ENCODE measurements around the gene IGSF3. TPM values are rescaled to one million over a fixed set of nuclear protein-coding genes. Genes with fewer than 3 reads are reported as not detected.
"Not testable (repeated sequence)": the region's sequence is repeated elsewhere in the genome, so short reads cannot be mapped to it uniquely, and the experiment has no call there.

The IGSF3 gene
- total and polyA plus RNA-seq, 7 donors, result 0.34 to 1.2 (median 0.49) TPM

- Histone ChIP-seq H3K36me3 (ENCODE audit: insufficient read depth in 1 of 2, low read depth in 1 of 2) (no peaks in the 10 kb centered on the region), H3K27me3 (ENCODE audit: insufficient read depth in 3 of 3, low read length in 2 of 3) (peaks cover 0 to 70% (median 16%) of the 10 kb centered on the region in 3 donors), H3K4me3 (no peak overlapping the region), H3K27ac (no peak overlapping the region), H3K4me1 (peaks cover 8% of the 10 kb centered on the region), H3K9me3 (no peaks in the 10 kb centered on the region)
- 73 to 76% (median 74%) methylated on average over 4 of the region's 4 CpGs for WGBS, 3 donors
- TF ChIP-seq CTCF (IDR thresholded peaks at IDR 0.05), result no peak
- no peak for ATAC-seq
- intact Hi-C loops (cut with DNase I), result no loop called here
- DNase-seq, result no peak
Measured at GRCh38 chr1:116664978-116665371, 2.6 kb downstream of the IGSF3 start.

- 78 to 97% (median 96%) methylated on average over 5 of the region's 5 CpGs for WGBS, 3 donors
- intact Hi-C loops (cut with DNase I), result no loop called here
Measured at GRCh38 chr1:116664366-116664977, 3.1 kb downstream of the IGSF3 start.

DNA sequence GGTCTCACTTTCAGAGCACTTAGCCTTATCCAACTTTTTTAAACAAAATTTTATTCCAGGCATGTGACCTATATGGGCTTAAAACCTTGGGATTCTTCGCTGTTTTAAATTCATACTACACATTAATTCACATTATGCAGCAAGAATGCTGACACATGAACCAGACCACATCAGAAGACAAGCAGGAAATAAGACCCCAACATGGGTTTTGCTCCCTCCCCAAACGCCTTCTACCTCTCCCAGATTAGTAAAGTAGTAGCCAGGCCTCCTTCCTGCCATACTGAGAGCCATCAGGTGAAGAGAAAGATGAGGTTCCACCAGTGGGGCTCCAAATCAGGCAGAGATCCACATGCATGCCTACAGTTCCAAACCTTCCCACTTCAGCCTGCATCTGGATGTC, 3.7 kb downstream of the IGSF3 start:
- H3K27ac ChIP-seq, result no peak overlapping the region
- H3K9me3 ChIP-seq, result no peaks in the 10 kb centered on the region
- no peak for TF ChIP-seq CTCF (IDR thresholded peaks at IDR 0.05)
- intact Hi-C loops (cut with DNase I), result no loop called here
- H3K4me1 ChIP-seq, result peaks cover 8% of the 10 kb centered on the region
- H3K36me3 ChIP-seq (ENCODE audit: insufficient read depth in 1 of 2, low read depth in 1 of 2), result no peaks in the 10 kb centered on the region
- H3K27me3 ChIP-seq (ENCODE audit: insufficient read depth in 3 of 3, low read length in 2 of 3), result peaks cover 0 to 60% (median 15%) of the 10 kb centered on the region in 3 donors
- 82 to 92% (median 90%) methylated on average over 2 of the region's 2 CpGs for WGBS, 3 donors
- DNase-seq (no peak), ATAC-seq (no peak)
- no peak overlapping the region for H3K4me3 ChIP-seq

More at GRCh38 chr1:116664366-116664977, 3.1 kb downstream of the IGSF3 start:
- Histone ChIP-seq H3K27me3 (ENCODE audit: insufficient read depth in 3 of 3, low read length in 2 of 3) (peaks cover 0 to 65% (median 16%) of the 10 kb centered on the region in 3 donors), H3K4me3 (no peak overlapping the region), H3K27ac (no peak overlapping the region), H3K4me1 (peaks cover 8% of the 10 kb centered on the region), H3K36me3 (ENCODE audit: insufficient read depth in 1 of 2, low read depth in 1 of 2) (no peaks in the 10 kb centered on the region), H3K9me3 (no peaks in the 10 kb centered on the region)
- ATAC-seq (no peak), DNase-seq (no peak)
- TF ChIP-seq CTCF (IDR thresholded peaks at IDR 0.05), result no peak

GRCh38 chr1:116661633-116662032, 5.9 kb downstream of the IGSF3 start:
- no peak overlapping the region for H3K27ac ChIP-seq
- DNase-seq, result no peak
- H3K27me3 ChIP-seq (ENCODE audit: insufficient read depth in 3 of 3, low read length in 2 of 3), result peaks cover 0 to 39% (median 11%) of the 10 kb centered on the region in 3 donors
- no peak for TF ChIP-seq CTCF (IDR thresholded peaks at IDR 0.05)
- 62 to 79% (median 73%) methylated on average over 1 of the region's 1 CpG for WGBS, 3 donors
- H3K4me1 ChIP-seq, result peaks cover 3% of the 10 kb centered on the region
- H3K9me3 ChIP-seq, result no peaks in the 10 kb centered on the region
- H3K36me3 ChIP-seq (ENCODE audit: insufficient read depth in 1 of 2, low read depth in 1 of 2), result no peaks in the 10 kb centered on the region
- H3K4me3 ChIP-seq, result no peak overlapping the region
- intact Hi-C loops (cut with DNase I), result no loop called here
- ATAC-seq, result no peak

GRCh38 chr1:116658645-116659044, 8.9 kb downstream of the IGSF3 start:
- DNase-seq; H3K4me1 ChIP-seq; ATAC-seq; H3K36me3 ChIP-seq (ENCODE audit: insufficient read depth in 1 of 2, low read depth in 1 of 2); H3K9me3 ChIP-seq; H3K4me3 ChIP-seq; H3K27ac ChIP-seq; intact Hi-C loops (cut with DNase I): not testable (repeated sequence)
- WGBS, 3 donors, result 83 to 88% (median 85%) methylated on average over 5 of the region's 5 CpGs
- H3K27me3 ChIP-seq (ENCODE audit: insufficient read depth in 3 of 3, low read length in 2 of 3), result peaks cover 0 to 10% (median 0%) of the 10 kb centered on the region in 3 donors

- H3K4me1 ChIP-seq; H3K27ac ChIP-seq; H3K36me3 ChIP-seq (ENCODE audit: insufficient read depth in 1 of 2, low read depth in 1 of 2); H3K9me3 ChIP-seq; H3K4me3 ChIP-seq; DNase-seq; ATAC-seq; H3K27me3 ChIP-seq (ENCODE audit: insufficient read depth in 3 of 3, low read length in 2 of 3); intact Hi-C loops (cut with DNase I): not testable (repeated sequence)
- WGBS, 3 donors, result 85 to 91% (median 89%) methylated on average over 6 of the region's 6 CpGs
Measured at GRCh38 chr1:116657836-116658235, 9.7 kb downstream of the IGSF3 start.

Measured in psoas muscle (tissue), 8 donors.